Thyroid gland (tissue), 4 donors: ENCODE measurements around the gene UBTF.

Experiments
- CTCF ChIP-seq, 6 experiments: fragments of 200-600 bp in 3 of 6; fragments of 450-650 bp in 3 of 6; sonication (generic) in 3 of 6; IDR thresholded peaks; one replicate each; pipeline ENCODE4 v1.5.1; 2016 to 2019; ENCODE audit warnings: antibody characterized with exemption in 6 of 6, mild to moderate bottlenecking in 2 of 6, inconsistent platforms in 1 of 6, moderate library complexity in 1 of 6
- POLR2A ChIP-seq, 2 donors: fragments of 450-650 bp; IDR thresholded peaks; one replicate each; pipeline ENCODE4 v1.6.1; 2017; ENCODE audit warnings: antibody characterized with exemption in 2 of 2, mild to moderate bottlenecking in 2 of 2, moderate library complexity in 1 of 2

- TF ChIP-seq CTCF (IDR thresholded peaks at IDR 0.05) = no peak
- TF ChIP-seq POLR2A (IDR thresholded peaks at IDR 0.05) = no peak
Measured at GRCh38 chr17:44230140-44230539, 10.7 kb upstream of the UBTF start.
